Measurements from ENCODE around the gene SKA3.
"Not testable (repeated sequence)": the region's sequence is repeated elsewhere in the genome, so short reads cannot be mapped to it uniquely, and the experiment has no call there.

SKA3 gene

GRCh38 chr13:21181671-21182070, 5.3 kb upstream of the SKA3 start:
- TF ChIP-seq, protein P1, sequence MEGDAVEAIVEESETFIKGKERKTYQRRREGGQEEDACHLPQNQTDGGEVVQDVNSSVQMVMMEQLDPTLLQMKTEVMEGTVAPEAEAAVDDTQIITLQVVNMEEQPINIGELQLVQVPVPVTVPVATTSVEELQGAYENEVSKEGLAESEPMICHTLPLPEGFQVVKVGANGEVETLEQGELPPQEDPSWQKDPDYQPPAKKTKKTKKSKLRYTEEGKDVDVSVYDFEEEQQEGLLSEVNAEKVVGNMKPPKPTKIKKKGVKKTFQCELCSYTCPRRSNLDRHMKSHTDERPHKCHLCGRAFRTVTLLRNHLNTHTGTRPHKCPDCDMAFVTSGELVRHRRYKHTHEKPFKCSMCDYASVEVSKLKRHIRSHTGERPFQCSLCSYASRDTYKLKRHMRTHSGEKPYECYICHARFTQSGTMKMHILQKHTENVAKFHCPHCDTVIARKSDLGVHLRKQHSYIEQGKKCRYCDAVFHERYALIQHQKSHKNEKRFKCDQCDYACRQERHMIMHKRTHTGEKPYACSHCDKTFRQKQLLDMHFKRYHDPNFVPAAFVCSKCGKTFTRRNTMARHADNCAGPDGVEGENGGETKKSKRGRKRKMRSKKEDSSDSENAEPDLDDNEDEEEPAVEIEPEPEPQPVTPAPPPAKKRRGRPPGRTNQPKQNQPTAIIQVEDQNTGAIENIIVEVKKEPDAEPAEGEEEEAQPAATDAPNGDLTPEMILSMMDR (IDR thresholded peaks at IDR 0.05; ENCODE audit: unreplicated experiment in 3 of 3), result no peak
- peaks cover 6% of the 10 kb centered on the region for H3K4me1 Mint-ChIP-seq
- H3K27ac Mint-ChIP-seq, result no peak overlapping the region
- no peaks in the 10 kb centered on the region for H3K27me3 Mint-ChIP-seq (ENCODE audit: low read depth)
- peaks cover 18% of the 10 kb centered on the region for H3K9me3 Mint-ChIP-seq
- H3K4me3 Mint-ChIP-seq, result no peak overlapping the region
- H3K36me3 Mint-ChIP-seq (ENCODE audit: low read depth), result peaks cover 20% of the 10 kb centered on the region

GRCh38 chr13:21176982-21177284, 581 bp upstream of the SKA3 start:
- no peaks in the 10 kb centered on the region for H3K9me3 Mint-ChIP-seq
- peak overlapping the region; percentile 99 for H3K4me3 Mint-ChIP-seq
- peaks cover 4% of the 10 kb centered on the region for H3K36me3 Mint-ChIP-seq (ENCODE audit: low read depth)
- peak overlapping the region; percentile 90 to 98 (median 96) for H3K27ac Mint-ChIP-seq
- TF ChIP-seq, protein P1 (IDR thresholded peaks at IDR 0.05; ENCODE audit: unreplicated experiment in 3 of 3), result no peak
- H3K27me3 Mint-ChIP-seq (ENCODE audit: low read depth), result no peaks in the 10 kb centered on the region
- H3K4me1 Mint-ChIP-seq, result peaks cover 6% of the 10 kb centered on the region

DNA sequence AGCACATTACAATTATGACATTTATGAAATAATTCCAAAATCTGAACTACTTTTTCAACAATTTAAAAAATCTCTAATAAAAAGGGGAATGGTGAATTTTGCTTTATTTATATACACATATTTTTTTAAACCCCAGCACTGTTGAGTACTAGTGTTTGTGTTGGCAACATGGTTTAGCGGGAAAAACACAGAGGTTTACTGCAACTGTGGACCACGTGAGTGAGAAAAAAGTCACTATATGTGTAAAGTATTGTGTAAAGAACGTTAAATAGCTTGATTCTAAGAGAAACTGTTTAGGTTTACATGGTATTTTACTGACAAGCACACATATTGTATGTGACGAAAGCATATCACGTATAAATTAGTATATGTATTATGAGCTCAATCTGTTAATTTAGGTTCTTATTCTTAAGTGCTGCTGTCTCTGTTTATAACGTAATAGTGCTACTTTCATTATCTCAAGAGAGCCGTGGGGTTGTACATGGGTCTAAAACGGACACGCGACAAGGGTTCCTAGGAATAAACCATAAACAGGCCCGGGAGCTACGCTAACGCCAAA, 617 bp downstream of the SKA3 start:
- peaks cover 6% of the 10 kb centered on the region for H3K4me1 Mint-ChIP-seq
- H3K27me3 Mint-ChIP-seq (ENCODE audit: low read depth), result no peaks in the 10 kb centered on the region
- H3K36me3 Mint-ChIP-seq (ENCODE audit: low read depth), result peaks cover 4% of the 10 kb centered on the region
- no peaks in the 10 kb centered on the region for H3K9me3 Mint-ChIP-seq
- H3K4me3 Mint-ChIP-seq, result peak overlapping the region; percentile 99
- peak overlapping the region; percentile 90 to 98 (median 96) for H3K27ac Mint-ChIP-seq
- TF ChIP-seq, protein P1 (IDR thresholded peaks at IDR 0.05; ENCODE audit: unreplicated experiment in 3 of 3), result no peak

- not testable (repeated sequence) for H3K27ac Mint-ChIP-seq; H3K9me3 Mint-ChIP-seq; H3K27me3 Mint-ChIP-seq (ENCODE audit: low read depth); H3K36me3 Mint-ChIP-seq (ENCODE audit: low read depth); H3K4me1 Mint-ChIP-seq
- peak overlapping the region in 2 of 3 experiments; percentile 51 to 54 for H3K4me3 Mint-ChIP-seq
These were observed 2.6 kb downstream of the SKA3 start for GRCh38 chr13:21173767-21174166.

DNA sequence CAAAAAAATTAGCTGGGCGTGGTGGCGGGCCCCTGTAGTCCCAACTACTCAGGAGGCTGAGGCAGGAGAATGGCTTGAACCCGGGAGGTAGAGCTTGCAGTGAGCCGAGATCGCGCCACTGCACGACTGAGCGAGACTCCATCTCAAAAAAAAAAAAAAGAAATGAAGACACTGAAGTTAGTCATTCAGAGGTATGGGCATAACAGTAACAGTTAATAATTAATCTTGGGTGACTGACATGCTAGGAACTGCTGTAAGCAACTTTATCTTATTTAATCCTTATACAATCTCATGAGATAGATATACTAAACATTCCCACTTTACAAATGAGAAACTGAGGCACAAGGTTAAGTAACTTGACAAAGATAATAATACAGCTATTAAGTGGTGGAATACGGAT, 4.9 kb downstream of the SKA3 start:
- TF ChIP-seq, protein P1 (IDR thresholded peaks at IDR 0.05; ENCODE audit: unreplicated experiment in 3 of 3), result no peak
- no peak overlapping the region for H3K4me3 Mint-ChIP-seq
- H3K4me1 Mint-ChIP-seq, result no peaks in the 10 kb centered on the region
- H3K27me3 Mint-ChIP-seq (ENCODE audit: low read depth), result peaks cover 3% of the 10 kb centered on the region
- H3K36me3 Mint-ChIP-seq (ENCODE audit: low read depth), result peaks cover 13% of the 10 kb centered on the region
- no peak overlapping the region for H3K27ac Mint-ChIP-seq
- H3K9me3 Mint-ChIP-seq, result no peaks in the 10 kb centered on the region

GRCh38 chr13:21165606-21166005, 10.7 kb downstream of the SKA3 start:
- not testable (repeated sequence) for H3K4me3 Mint-ChIP-seq; H3K27ac Mint-ChIP-seq; H3K27me3 Mint-ChIP-seq (ENCODE audit: low read depth); H3K9me3 Mint-ChIP-seq; H3K4me1 Mint-ChIP-seq
- H3K36me3 Mint-ChIP-seq (ENCODE audit: low read depth), result peaks cover 13% of the 10 kb centered on the region

DNA sequence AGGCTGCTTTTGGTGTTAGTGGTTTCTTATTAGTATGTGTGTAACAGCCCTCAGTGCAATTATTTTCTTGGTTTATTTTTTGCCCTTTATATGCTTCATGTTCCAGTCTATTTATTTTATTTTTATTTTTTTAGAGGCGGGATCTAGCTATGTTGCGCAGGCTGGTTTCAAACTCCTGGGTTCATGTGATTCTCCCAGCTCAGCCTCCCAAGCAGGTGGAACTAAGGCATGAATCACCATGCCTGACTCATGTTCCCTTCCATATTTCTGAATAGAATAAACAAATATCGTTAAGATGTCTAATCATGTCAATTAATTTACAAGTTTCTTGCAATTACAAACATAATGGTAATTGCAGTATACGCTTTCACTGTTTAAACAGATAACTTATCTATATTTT, 11.7 kb downstream of the SKA3 start:
- H3K9me3 Mint-ChIP-seq, result no peaks in the 10 kb centered on the region
- no peaks in the 10 kb centered on the region for H3K4me1 Mint-ChIP-seq
- H3K27ac Mint-ChIP-seq, result no peak overlapping the region
- TF ChIP-seq, protein P1 (IDR thresholded peaks at IDR 0.05; ENCODE audit: unreplicated experiment in 3 of 3), result no peak
- peaks cover 2% of the 10 kb centered on the region for H3K27me3 Mint-ChIP-seq (ENCODE audit: low read depth)
- peaks cover 13% of the 10 kb centered on the region for H3K36me3 Mint-ChIP-seq (ENCODE audit: low read depth)
- no peak overlapping the region for H3K4me3 Mint-ChIP-seq

Measured in nephron (organoid).